Measurements from ENCODE around the gene HDAC5. TPM values are rescaled to one million over a fixed set of nuclear protein-coding genes. Genes with fewer than 3 reads are reported as not detected.

The HDAC5 gene
- total RNA-seq, 2 donors from 2014 or later = 71.2 to 145 TPM

- Histone ChIP-seq H3K27me3 (replicated peaks; ENCODE audit: insufficient read depth) (no peaks in the 10 kb centered on the region), H3K36me3 (no peaks in the 10 kb centered on the region), H3K4me1 (replicated peaks) (peaks cover 36% of the 10 kb centered on the region), H3K9me3 (no peaks in the 10 kb centered on the region), H3K4me3 (no peak overlapping the region), H3K27ac (no peak overlapping the region)
- 89% methylated on average over 9 of the region's 9 CpGs for WGBS
- TF ChIP-seq POLR2A (IDR thresholded peaks at IDR 0.05) (no peak), POLR2AphosphoS5 (IDR thresholded peaks at IDR 0.05) (no peak), CTCF (IDR thresholded peaks at IDR 0.05) (no peak)
- no peak for DNase-seq (ENCODE audit: low spot score)
- intact Hi-C loops (cut with DNase I) = no loop called here
Observed at GRCh38 chr17:44074911-44075285, 48.5 kb downstream of the HDAC5 start.

- intact Hi-C loops (cut with DNase I) = no loop called here
- DNase-seq (ENCODE audit: low spot score) = no peak
- Histone ChIP-seq H3K9me3 (no peaks in the 10 kb centered on the region), H3K36me3 (no peaks in the 10 kb centered on the region), H3K27ac (no peak overlapping the region), H3K4me1 (replicated peaks) (peaks cover 36% of the 10 kb centered on the region), H3K27me3 (replicated peaks; ENCODE audit: insufficient read depth) (no peaks in the 10 kb centered on the region), H3K4me3 (no peak overlapping the region)
- TF ChIP-seq CTCF (IDR thresholded peaks at IDR 0.05) = no peak
- no peak for TF ChIP-seq POLR2A (IDR thresholded peaks at IDR 0.05)
- 70% methylated on average over 9 of the region's 9 CpGs for WGBS
Observed at GRCh38 chr17:44074231-44074910, 49.1 kb downstream of the HDAC5 start.

- Histone ChIP-seq H3K9me3 (no peaks in the 10 kb centered on the region), H3K27me3 (replicated peaks; ENCODE audit: insufficient read depth) (no peaks in the 10 kb centered on the region), H3K4me3 (peak overlapping the region in 1 of 2 donors; percentile 75), H3K36me3 (no peaks in the 10 kb centered on the region), H3K27ac (peak overlapping the region; percentile 85 to 89), H3K4me1 (replicated peaks) (peaks cover 23% of the 10 kb centered on the region)
- intact Hi-C loops (cut with DNase I) = no loop called here
- TF ChIP-seq CTCF (IDR thresholded peaks at IDR 0.05) (no peak), POLR2AphosphoS5 (IDR thresholded peaks at IDR 0.05) (no peak), POLR2A (IDR thresholded peaks at IDR 0.05) (no peak)
- no peak for DNase-seq (ENCODE audit: low spot score)
- 18% methylated on average over 2 of the region's 2 CpGs for WGBS
Observed at GRCh38 chr17:44071772-44072171, 51.7 kb downstream of the HDAC5 start.

GRCh38 chr17:44071198-44071520 is 52.3 kb downstream of the HDAC5 start:
- Histone ChIP-seq H3K27me3 (replicated peaks; ENCODE audit: insufficient read depth) (no peaks in the 10 kb centered on the region), H3K27ac (peak overlapping the region; percentile 85 to 89), H3K9me3 (no peaks in the 10 kb centered on the region), H3K36me3 (no peaks in the 10 kb centered on the region), H3K4me3 (peak overlapping the region; percentile 52 to 75), H3K4me1 (replicated peaks) (peaks cover 19% of the 10 kb centered on the region)
- no peak for DNase-seq (ENCODE audit: low spot score)
- intact Hi-C loops (cut with DNase I) = no loop called here
- under 1% methylated on average over 3 of the region's 3 CpGs for WGBS
- no peak for TF ChIP-seq POLR2A (IDR thresholded peaks at IDR 0.05)
- TF ChIP-seq POLR2AphosphoS5 (IDR thresholded peaks at IDR 0.05) = no peak
- TF ChIP-seq CTCF (IDR thresholded peaks at IDR 0.05) = no peak

- WGBS = under 1% methylated on average over 48 of the region's 53 CpGs
- peak within 1 kb of the TSS; percentile 85 to 89 for H3K27ac ChIP-seq
- intact Hi-C loops (cut with DNase I) = loop anchor here (1.0 kb wide), 1 partner anchor 53 kb away; the partner anchor contains the start of gene HDAC5
- peak within 1 kb of the TSS; percentile 52 to 75 for H3K4me3 ChIP-seq
- TF ChIP-seq POLR2AphosphoS5 (IDR thresholded peaks at IDR 0.05) = peak; percentile 99
- TF ChIP-seq CTCF (IDR thresholded peaks at IDR 0.05) = peak in 2 of 4 experiments; percentile 22 to 49
- peak; percentile 61 for TF ChIP-seq POLR2A (IDR thresholded peaks at IDR 0.05)
- peak; percentile 95 for DNase-seq (ENCODE audit: low spot score)
- no peaks in the 10 kb centered on the region for H3K9me3 ChIP-seq
- no peaks in the 10 kb centered on the region for H3K27me3 ChIP-seq (replicated peaks; ENCODE audit: insufficient read depth)
- H3K4me1 ChIP-seq (replicated peaks) = peaks cover 14% of the 10 kb centered on the region
- H3K36me3 ChIP-seq = no peaks in the 10 kb centered on the region
Observed at GRCh38 chr17:44070455-44071197, 52.8 kb downstream of the HDAC5 start, which contains the start of gene G6PC3. Gene G6PC3, plus strand, starts transcription at chr17:44070735. Its CDS starts 231 bp downstream, at chr17:44070966.

Measured in prostate gland (tissue), 2 donors.